ENCODE data around the gene CPPED1. TPM values are rescaled to one million over a fixed set of nuclear protein-coding genes. Genes with fewer than 3 reads are reported as not detected.

The CPPED1 gene
- total and polyA plus RNA-seq, 2 of the 4 experiments (the other 2 are of a cell fraction) = 5.1 to 6.5 TPM

DNA sequence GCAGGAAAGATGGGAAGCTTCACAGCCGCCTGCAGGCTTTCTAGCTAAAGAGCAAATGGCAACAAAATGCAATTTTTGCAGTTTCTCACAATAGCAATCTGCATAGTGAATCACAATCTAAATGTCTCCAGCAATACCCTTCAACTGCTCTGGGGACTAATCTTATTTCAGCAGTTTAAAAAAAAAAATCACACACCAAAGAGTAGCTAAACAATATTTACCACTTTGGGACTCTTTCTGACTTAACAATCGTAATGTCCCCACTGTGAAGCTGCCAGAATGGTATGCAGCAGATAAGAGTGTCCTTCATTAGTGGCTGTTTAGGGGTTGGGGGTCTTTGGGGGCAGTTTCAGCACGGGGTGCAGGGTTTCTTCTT lies 9.8 kb downstream of the CPPED1 start:
- Histone ChIP-seq H3K4me1 (ENCODE audit: control insufficient read depth, insufficient read depth, low read length) (no peaks in the 10 kb centered on the region), H2AK5ac (ENCODE audit: low read depth, low read length) (no peak overlapping the region), H3K9me3 (ENCODE audit: control insufficient read depth, insufficient read depth, low read length) (no peaks in the 10 kb centered on the region), H3K9me1 (ENCODE audit: insufficient read depth, low read length) (no peaks in the 10 kb centered on the region), H3K23ac (ENCODE audit: low read depth, low read length) (no peak overlapping the region), H3K18ac (ENCODE audit: low read depth, low read length) (no peak overlapping the region), H4K91ac (ENCODE audit: insufficient read depth, low read depth, low read length) (no peak overlapping the region), H2BK15ac (ENCODE audit: low read depth, low read length) (no peak overlapping the region), H3K27me3 (ENCODE audit: control insufficient read depth, insufficient read depth, low read length) (no peaks in the 10 kb centered on the region), H3K14ac (replicated peaks; ENCODE audit: low read depth, low read length) (no peak overlapping the region), H3K4ac (ENCODE audit: low read depth, low read length) (no peak overlapping the region), H4K5ac (ENCODE audit: low read depth, low read length) (no peak overlapping the region), H3K36me3 (ENCODE audit: control insufficient read depth, insufficient read depth, low read length) (no peaks in the 10 kb centered on the region), H3K27ac (ENCODE audit: insufficient read depth, low read length) (no peak overlapping the region), H3K4me2 (ENCODE audit: low read depth, low read length) (no peak overlapping the region), H3K4me3 (ENCODE audit: insufficient read depth, low read depth, low read length) (no peak overlapping the region), H3K56ac (ENCODE audit: extremely low read depth, insufficient read depth, low read length) (no peak overlapping the region), H4K8ac (ENCODE audit: low read depth in 2 of 2, low read length in 2 of 2) (no peak overlapping the region), H3K9ac (ENCODE audit: low read depth, low read length) (no peak overlapping the region), H3K79me1 (ENCODE audit: low read depth in 1 of 2, low read length in 2 of 2) (peaks cover 2 to 6% of the 10 kb centered on the region in 2 experiments; a peak in 2 of 4 replicates), H2AK9ac (replicated peaks; ENCODE audit: low read depth, low read length, poor library complexity) (no peak overlapping the region), H2BK120ac (ENCODE audit: low read depth, low read length) (no peak overlapping the region), H2BK20ac (ENCODE audit: low read depth, low read length) (no peak overlapping the region), H2AFZ (replicated peaks; ENCODE audit: low read length, poor library complexity) (no peak overlapping the region), H2BK5ac (ENCODE audit: low read depth, low read length, poor library complexity, severe bottlenecking) (no peak overlapping the region), H4K20me1 (ENCODE audit: insufficient read depth, low read length) (no peaks in the 10 kb centered on the region)
- DNase-seq (no peak), ATAC-seq (ENCODE audit: low read depth) (no peak)
- ChIA-PET POLR2A (ENCODE audit: unreplicated experiment) (no interaction called here), CTCF (no interaction called here)
- in situ Hi-C loops (cut with MboI; ENCODE audit: low sequenced_read_pairs) = no loop called here
- dilution Hi-C loops (cut with HindIII; ENCODE audit: low sequenced_read_pairs, unreplicated experiment) = no loop called here
- WGBS, 2 experiments (ENCODE audit: extremely low coverage in 2 of 2, insufficient read length in 1 of 2) = no CpG with 5 or more reads among the region's 3 CpGs
- no TSS peak for BruUV-seq (replicated peaks)
- intact Hi-C loops (cut with micrococcal nuclease) = no loop called here
- no peak for TF ChIP-seq RCOR1 (IDR thresholded peaks at IDR 0.05; ENCODE audit: insufficient replicate concordance, low read length)
- TF ChIP-seq NFE2L2 (IDR thresholded peaks at IDR 0.05; ENCODE audit: low read depth, low read length) = no peak
- no peak for TF ChIP-seq SMC3 (IDR thresholded peaks at IDR 0.05; ENCODE audit: low read depth, low read length)
- TF ChIP-seq MAZ (IDR thresholded peaks at IDR 0.05; ENCODE audit: borderline replicate concordance, low read depth, low read length) = no peak

Data from IMR-90 (cell line).